Activated naive CD4-positive, alpha-beta T cell treated with anti-CD3 and anti-CD28 coated beads for 36 hours (primary cell): ENCODE results near the gene CAND1. TPM values are rescaled to one million over a fixed set of nuclear protein-coding genes. Genes with fewer than 3 reads are reported as not detected.
"Not testable (repeated sequence)": the region's sequence is repeated elsewhere in the genome, so short reads cannot be mapped to it uniquely, and the experiment has no call there.

Experiments
- CTCF ChIA-PET: fragments of 350-600 bp; sonication (Branson Sonifier 250); formaldehyde crosslinking; loops from one replicate; lab custom pipeline; 2021; ENCODE audit warnings: antibody characterized with exemption; lab: Charles Lee
- DNase-seq: peaks from one replicate; pipeline ENCODE4 v3.0.0-alpha.2; 2020
- H3K27ac Mint-ChIP-seq: one replicate; pipeline ENCODE4 v1.8.0; 2021; ENCODE audit warnings: mild to moderate bottlenecking, mixed read lengths
- H3K27me3 Mint-ChIP-seq: one replicate; pipeline ENCODE4 v1.8.0; 2021; ENCODE audit warnings: low read depth, mixed read lengths
- H3K36me3 Mint-ChIP-seq: one replicate; pipeline ENCODE4 v1.8.0; 2021; ENCODE audit warnings: low read depth, mixed read lengths
- H3K4me1 Mint-ChIP-seq: one replicate; pipeline ENCODE4 v1.8.0; 2021; ENCODE audit warnings: low read depth, mixed read lengths
- H3K4me3 Mint-ChIP-seq: one replicate; pipeline ENCODE4 v1.8.0; 2021; ENCODE audit warnings: mild to moderate bottlenecking, moderate library complexity, mixed read lengths
- H3K9me3 Mint-ChIP-seq: one replicate; pipeline ENCODE4 v1.8.0; 2021; ENCODE audit warnings: mixed read lengths
- intact Hi-C: fragments of 100-400 bp; cut with micrococcal nuclease; formaldehyde crosslinking; loops from one replicate; pipeline ENCODE4 v1.15.1; 2023
- total RNA-seq, 2 experiments: library from RNA; stranded (reverse); gene quantifications; one replicate each; pipeline ENCODE4 v1.2.3, GENCODE V29; 2021

The CAND1 gene
- total RNA-seq, 2 experiments from 2014 or later, result 221 to 224 TPM

DNA sequence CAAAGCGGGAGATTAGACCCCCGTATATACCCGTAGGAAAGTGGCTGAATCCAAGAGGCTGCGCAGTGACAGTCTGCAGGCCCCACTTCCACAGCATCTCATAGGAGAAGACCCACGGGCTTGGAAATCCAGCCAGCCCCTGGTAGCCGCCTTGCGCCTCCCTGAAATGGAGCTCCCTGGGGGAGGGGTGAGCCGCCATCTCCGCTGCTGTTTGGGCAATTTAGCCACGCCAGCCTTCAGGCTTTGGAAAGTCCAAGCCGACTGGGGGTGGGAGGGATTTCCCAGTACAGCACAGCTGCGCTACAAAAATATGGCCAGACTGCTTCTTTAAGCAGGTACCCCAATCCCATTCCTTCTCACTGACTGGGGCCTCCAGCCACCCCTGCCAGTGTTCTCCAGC, 53.4 kb downstream of the CAND1 start:
- DNase-seq, result no peak
- CTCF ChIA-PET, result interaction anchor here (1.3 kb wide), 1 partner anchor 16 kb away, joined by 5 read pairs; no protein-coding TSS in a partner anchor
- Mint-ChIP-seq H3K36me3 (peaks cover 33% of the 10 kb centered on the region), H3K4me1 (peaks cover 14% of the 10 kb centered on the region), H3K27ac (no peak overlapping the region), H3K27me3 (no peaks in the 10 kb centered on the region), H3K4me3 (no peak overlapping the region), H3K9me3 (peaks cover 5% of the 10 kb centered on the region)
- intact Hi-C loops, result no loop called here

DNA sequence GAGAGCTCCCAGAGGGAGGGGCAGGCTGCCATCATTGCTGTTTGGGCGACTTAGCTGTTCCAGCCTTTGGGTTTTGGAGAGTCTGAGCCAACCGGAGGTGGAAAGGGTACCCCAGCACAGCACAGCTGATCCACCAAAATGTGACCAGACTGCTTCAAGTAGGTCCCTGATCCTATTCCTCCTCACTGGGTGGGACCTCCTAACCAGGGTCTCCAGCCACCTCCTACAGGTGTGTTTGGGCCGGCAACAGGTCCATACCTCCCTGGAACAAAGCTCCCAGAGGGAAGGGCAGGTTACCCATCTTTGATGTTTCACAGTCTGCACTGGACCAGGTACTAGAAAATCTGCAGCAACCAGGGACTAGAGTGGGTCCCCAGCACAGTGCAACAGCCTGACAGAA, 53.8 kb downstream of the CAND1 start:
- Mint-ChIP-seq H3K27me3 (no peaks in the 10 kb centered on the region), H3K4me1 (peaks cover 14% of the 10 kb centered on the region), H3K27ac (no peak overlapping the region), H3K36me3 (peaks cover 29% of the 10 kb centered on the region), H3K4me3 (no peak overlapping the region), H3K9me3 (peaks cover 5% of the 10 kb centered on the region)
- intact Hi-C loops, result no loop called here
- CTCF ChIA-PET, result interaction anchor here (1.3 kb wide), 1 partner anchor 16 kb away, joined by 5 read pairs; no protein-coding TSS in a partner anchor
- DNase-seq, result no peak

DNA sequence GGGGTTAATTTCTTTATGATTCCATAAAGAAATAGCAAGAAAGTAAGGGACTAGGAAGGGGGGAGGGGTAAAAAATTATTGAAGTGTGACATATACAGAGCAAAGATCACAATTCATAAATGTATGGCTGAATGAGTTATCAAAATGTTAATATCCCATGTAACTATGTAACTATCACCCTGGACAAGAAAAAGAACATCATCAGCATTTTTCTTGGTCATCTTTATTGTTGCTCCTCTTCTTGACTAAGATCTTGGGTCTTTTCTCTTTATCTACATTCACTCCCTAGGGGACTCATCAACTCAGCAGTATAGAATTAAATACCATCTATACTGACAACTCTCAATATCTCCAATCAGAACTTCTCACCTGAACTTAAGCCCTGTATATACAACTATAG, 57.5 kb downstream of the CAND1 start:
- no peak overlapping the region for H3K27ac Mint-ChIP-seq
- DNase-seq, result no peak
- H3K4me3 Mint-ChIP-seq, result no peak overlapping the region
- no peaks in the 10 kb centered on the region for H3K4me1 Mint-ChIP-seq
- CTCF ChIA-PET, result interaction anchor here (0.6 kb wide), 1 partner anchor 179 kb away, joined by 3 read pairs; no protein-coding TSS in a partner anchor
- H3K36me3 Mint-ChIP-seq, result peaks cover 11% of the 10 kb centered on the region
- intact Hi-C loops, result no loop called here
- H3K9me3 Mint-ChIP-seq, result peaks cover 5% of the 10 kb centered on the region
- no peaks in the 10 kb centered on the region for H3K27me3 Mint-ChIP-seq

DNA sequence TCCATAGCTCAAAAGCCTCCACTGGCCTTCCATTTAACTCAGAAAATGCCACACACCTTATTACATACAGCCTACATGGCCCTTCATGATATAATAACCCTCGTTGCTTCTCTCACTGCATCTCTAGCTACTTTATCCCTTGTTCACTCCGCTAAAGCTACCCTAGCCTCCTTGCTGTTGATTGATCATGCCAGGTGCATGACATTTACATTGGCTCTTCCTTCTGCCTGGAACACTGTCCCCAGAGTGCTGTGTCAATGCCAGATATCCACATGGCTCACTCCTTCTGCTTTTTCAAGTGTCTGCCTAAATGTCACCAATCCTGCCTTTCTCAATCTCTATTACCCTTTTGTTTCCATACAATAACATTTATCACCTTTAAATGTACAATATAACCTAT, 58.3 kb downstream of the CAND1 start:
- no peaks in the 10 kb centered on the region for H3K4me1 Mint-ChIP-seq
- DNase-seq, result no peak
- no peak overlapping the region for H3K4me3 Mint-ChIP-seq
- CTCF ChIA-PET, result no interaction called here
- peaks cover 5% of the 10 kb centered on the region for H3K36me3 Mint-ChIP-seq
- no peaks in the 10 kb centered on the region for H3K27me3 Mint-ChIP-seq
- no peak overlapping the region for H3K27ac Mint-ChIP-seq
- H3K9me3 Mint-ChIP-seq, result peaks cover 5% of the 10 kb centered on the region
- intact Hi-C loops, result no loop called here

DNA sequence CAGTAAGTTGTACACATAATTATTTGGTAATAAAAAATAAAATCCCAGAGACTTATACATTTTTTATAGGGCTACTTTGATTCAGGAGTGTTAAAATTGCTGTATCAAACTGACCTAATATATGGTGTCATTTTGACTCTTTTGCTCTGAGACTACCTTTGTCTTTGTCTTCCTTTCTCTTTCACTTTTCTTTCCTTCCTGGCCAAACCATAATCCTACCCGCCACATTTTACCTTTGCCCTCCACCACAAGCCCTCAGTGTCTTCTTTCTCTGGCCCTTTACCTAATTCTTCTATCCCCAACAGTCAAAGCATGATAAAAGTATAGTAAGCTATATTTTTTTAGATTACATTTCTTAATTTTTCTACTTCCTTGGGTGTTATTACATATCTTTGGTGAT, 62.0 kb downstream of the CAND1 start:
- Mint-ChIP-seq H3K4me1 (no peaks in the 10 kb centered on the region), H3K4me3 (no peak overlapping the region), H3K9me3 (peaks cover 9% of the 10 kb centered on the region), H3K27me3 (no peaks in the 10 kb centered on the region), H3K27ac (no peak overlapping the region), H3K36me3 (peaks cover 6% of the 10 kb centered on the region)
- CTCF ChIA-PET, result interaction anchor here (0.5 to 0.9 kb wide), 4 partner anchors 12 to 114 kb away, joined by 3 to 8 read pairs (median 4); no protein-coding TSS in a partner anchor
- no peak for DNase-seq
- intact Hi-C loops, result no loop called here

DNA sequence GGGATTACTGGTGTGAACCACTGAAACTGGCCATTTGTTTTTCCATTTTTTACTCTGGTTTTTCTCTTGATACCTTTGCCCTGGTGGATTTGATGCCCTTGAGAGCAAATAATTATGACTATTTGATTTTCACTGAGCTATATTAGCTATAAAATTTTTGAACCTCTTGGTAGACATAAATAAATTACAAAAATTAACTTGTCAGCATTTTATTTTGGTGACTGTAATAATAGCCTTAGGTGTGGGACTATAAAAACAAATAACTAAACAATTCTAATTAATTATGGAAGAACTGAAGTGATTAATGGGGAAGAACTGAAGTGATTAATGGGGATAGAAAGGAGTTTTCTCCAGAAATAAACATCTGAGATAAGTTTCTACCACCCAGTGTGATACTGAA, 62.7 kb downstream of the CAND1 start:
- intact Hi-C loops, result no loop called here
- Mint-ChIP-seq H3K36me3 (peaks cover 6% of the 10 kb centered on the region), H3K27ac (no peak overlapping the region), H3K4me1 (no peaks in the 10 kb centered on the region), H3K27me3 (no peaks in the 10 kb centered on the region), H3K9me3 (peaks cover 10% of the 10 kb centered on the region), H3K4me3 (no peak overlapping the region)
- no peak for DNase-seq
- CTCF ChIA-PET, result interaction anchor here (0.7 to 0.9 kb wide), 2 partner anchors 23 to 114 kb away, joined by 3 to 5 read pairs; no protein-coding TSS in a partner anchor

DNA sequence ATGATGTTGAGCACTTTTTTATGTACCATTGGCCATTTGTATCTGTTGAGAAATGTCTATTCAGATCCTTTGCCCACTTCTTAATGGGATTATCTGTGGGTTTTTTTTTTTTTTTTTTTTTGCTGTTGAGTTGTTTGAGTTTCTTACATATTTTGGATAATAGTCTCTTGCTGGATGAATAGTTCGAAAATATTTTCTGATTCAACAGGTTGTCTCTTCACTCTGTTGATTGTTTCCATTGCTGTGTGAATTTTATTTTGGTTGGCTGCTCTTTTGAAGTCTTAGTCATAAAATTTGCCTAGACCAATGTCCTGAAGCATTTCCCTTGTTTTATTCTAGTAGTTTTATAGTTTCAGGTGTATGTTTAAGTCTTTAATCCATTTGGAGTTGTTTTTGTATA, 64.5 kb downstream of the CAND1 start:
- peaks cover 13% of the 10 kb centered on the region for H3K36me3 Mint-ChIP-seq
- H3K9me3 Mint-ChIP-seq, result peaks cover 19% of the 10 kb centered on the region
- no peak overlapping the region for H3K27ac Mint-ChIP-seq
- intact Hi-C loops, result no loop called here
- CTCF ChIA-PET, result no interaction called here
- no peaks in the 10 kb centered on the region for H3K4me1 Mint-ChIP-seq
- H3K27me3 Mint-ChIP-seq, result no peaks in the 10 kb centered on the region
- no peak overlapping the region for H3K4me3 Mint-ChIP-seq
- DNase-seq, result no peak

DNA sequence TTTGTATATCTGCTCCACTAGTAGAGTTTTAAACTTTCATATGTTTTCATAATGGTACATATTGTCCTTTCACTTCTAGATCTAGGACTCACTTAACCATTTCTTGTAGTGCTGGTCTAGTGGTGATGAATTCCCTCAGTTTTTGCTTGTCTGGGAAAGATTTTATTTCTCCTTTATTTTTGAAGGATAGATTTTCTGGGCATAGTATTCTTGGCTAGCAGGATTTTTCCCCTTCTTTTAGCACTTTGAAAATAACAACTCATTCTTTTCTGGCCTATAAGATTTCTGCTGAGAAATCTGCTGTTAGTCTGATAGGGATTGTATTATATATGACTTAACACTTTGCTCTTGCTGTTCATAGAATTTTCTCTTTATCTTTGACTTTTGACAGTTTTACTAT, 69.3 kb downstream of the CAND1 start:
- peaks cover 21% of the 10 kb centered on the region for H3K36me3 Mint-ChIP-seq
- CTCF ChIA-PET, result no interaction called here
- no peaks in the 10 kb centered on the region for H3K4me1 Mint-ChIP-seq
- H3K9me3 Mint-ChIP-seq, result peaks cover 32% of the 10 kb centered on the region
- H3K4me3 Mint-ChIP-seq, result no peak overlapping the region
- H3K27me3 Mint-ChIP-seq, result no peaks in the 10 kb centered on the region
- intact Hi-C loops, result no loop called here
- no peak overlapping the region for H3K27ac Mint-ChIP-seq
- DNase-seq, result no peak

DNA sequence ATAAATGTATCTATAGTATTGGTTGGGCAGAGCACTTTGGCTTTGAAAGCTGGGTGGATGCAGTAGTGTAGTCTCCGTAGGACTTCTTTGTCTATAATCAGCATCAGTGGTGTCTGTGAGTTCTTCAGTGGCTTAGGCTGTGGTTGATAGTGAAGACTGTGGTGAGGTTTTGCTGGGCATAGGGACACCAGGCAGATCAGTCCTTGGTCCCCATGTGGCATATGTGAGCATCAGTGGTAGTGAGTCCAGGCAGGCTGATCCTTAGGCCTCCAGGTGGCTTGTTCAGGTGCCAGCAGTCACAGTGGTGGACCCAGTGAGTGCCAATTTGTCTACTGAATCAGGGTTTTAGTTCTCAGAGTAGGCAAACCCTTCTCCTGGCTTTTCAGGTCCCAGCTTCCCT, 70.4 kb downstream of the CAND1 start:
- H3K4me3 Mint-ChIP-seq, result no peak overlapping the region
- peaks cover 28% of the 10 kb centered on the region for H3K9me3 Mint-ChIP-seq
- DNase-seq, result no peak
- CTCF ChIA-PET, result no interaction called here
- no peaks in the 10 kb centered on the region for H3K27me3 Mint-ChIP-seq
- no peak overlapping the region for H3K27ac Mint-ChIP-seq
- H3K4me1 Mint-ChIP-seq, result no peaks in the 10 kb centered on the region
- intact Hi-C loops, result no loop called here
- peaks cover 21% of the 10 kb centered on the region for H3K36me3 Mint-ChIP-seq

DNA sequence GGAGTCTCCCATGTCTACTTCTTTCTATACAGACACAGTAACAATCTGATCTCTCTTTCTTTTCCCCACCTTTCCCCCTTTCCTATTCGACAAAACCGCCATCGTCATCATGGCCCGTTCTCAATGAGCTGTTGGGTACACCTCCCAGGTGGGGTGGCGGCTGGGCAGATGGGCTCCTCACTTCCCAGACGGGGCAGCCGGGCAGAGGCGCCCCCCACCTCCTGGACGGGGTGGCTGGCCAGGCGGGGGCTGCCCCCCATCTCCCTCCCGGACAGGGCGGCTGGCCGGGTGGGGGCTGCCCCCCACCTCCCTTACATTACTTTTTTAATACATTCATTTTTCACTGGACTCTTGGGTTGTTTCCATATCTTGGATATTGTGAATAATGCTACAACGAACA, 71.9 kb downstream of the CAND1 start:
- H3K4me1 Mint-ChIP-seq, intact Hi-C loops, H3K27me3 Mint-ChIP-seq: not testable (repeated sequence)

DNA sequence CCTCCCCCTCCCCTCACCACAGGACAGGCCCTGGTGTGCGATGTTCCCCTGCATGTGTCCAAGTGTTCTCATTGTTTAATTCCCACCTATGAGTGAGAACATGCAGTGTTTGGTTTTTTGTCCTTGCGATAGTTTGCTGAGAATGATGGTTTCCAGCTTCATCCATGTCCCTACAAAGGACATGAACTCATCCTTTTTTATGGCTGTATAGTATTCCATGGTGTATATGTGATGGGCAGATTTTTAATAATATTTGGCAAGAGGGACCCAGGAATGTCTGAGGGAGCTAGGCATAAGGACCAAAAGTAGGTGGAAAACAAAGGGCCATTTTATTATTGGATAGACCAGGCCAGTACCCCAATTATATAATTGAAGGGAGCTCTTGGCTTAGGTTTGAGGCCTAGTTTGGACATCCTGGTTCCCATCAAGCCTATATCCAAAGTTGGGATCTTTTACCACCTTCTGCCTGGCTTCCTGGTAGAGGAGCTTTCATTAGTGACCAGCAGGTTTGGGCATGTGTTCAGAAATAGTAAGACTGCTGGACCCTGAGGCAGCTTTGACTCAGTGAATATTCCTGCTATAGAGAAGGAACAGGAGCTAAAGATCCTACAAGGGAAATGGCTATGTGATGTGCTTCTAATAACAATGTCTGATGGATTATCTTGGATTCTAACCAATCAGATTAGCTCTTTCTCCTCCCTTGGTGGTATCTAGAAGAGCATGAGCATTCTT, 76.0 kb downstream of the CAND1 start:
- intact Hi-C loops, result no loop called here
- no peak for DNase-seq
- no peaks in the 10 kb centered on the region for H3K27me3 Mint-ChIP-seq
- no peak overlapping the region for H3K4me3 Mint-ChIP-seq
- H3K36me3 Mint-ChIP-seq, result peaks cover 7% of the 10 kb centered on the region
- no peak overlapping the region for H3K27ac Mint-ChIP-seq
- H3K9me3 Mint-ChIP-seq, result peaks cover 12% of the 10 kb centered on the region
- CTCF ChIA-PET, result interaction anchor here (0.8 to 1.7 kb wide), 3 partner anchors 11 to 597 kb away, joined by 3 to 4 read pairs (median 3); no protein-coding TSS in a partner anchor
- no peaks in the 10 kb centered on the region for H3K4me1 Mint-ChIP-seq

More for the DNA sequence above, 71.9 kb downstream of the CAND1 start:
- H3K4me3 Mint-ChIP-seq, DNase-seq, H3K27ac Mint-ChIP-seq, CTCF ChIA-PET: not testable (repeated sequence)
- peaks cover 27% of the 10 kb centered on the region for H3K9me3 Mint-ChIP-seq
- H3K36me3 Mint-ChIP-seq, result peaks cover 19% of the 10 kb centered on the region

DNA sequence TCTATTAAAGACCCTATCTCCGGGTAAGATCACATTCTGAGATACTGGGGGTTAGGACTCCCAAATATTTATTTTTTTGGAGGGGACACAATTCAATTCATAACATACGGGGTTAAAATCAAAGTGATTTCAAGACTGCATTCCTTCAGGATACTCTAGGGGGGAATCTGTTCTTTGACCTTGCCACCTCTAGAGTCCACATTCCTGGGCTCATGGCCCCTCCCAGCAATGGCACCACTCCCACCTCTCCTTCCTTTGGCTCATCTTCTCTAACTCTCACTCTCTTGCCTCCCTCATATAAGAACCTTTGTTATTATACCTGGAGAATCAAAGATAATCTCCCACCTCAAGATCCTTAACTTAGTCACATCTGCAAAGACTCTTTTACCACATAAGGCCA, 79.5 kb downstream of the CAND1 start:
- Mint-ChIP-seq H3K27ac (no peak overlapping the region), H3K4me3 (no peak overlapping the region), H3K36me3 (peaks cover 7% of the 10 kb centered on the region), H3K4me1 (peaks cover 8% of the 10 kb centered on the region), H3K27me3 (no peaks in the 10 kb centered on the region), H3K9me3 (peaks cover 10% of the 10 kb centered on the region)
- CTCF ChIA-PET, result no interaction called here
- no peak for DNase-seq
- intact Hi-C loops, result no loop called here

DNA sequence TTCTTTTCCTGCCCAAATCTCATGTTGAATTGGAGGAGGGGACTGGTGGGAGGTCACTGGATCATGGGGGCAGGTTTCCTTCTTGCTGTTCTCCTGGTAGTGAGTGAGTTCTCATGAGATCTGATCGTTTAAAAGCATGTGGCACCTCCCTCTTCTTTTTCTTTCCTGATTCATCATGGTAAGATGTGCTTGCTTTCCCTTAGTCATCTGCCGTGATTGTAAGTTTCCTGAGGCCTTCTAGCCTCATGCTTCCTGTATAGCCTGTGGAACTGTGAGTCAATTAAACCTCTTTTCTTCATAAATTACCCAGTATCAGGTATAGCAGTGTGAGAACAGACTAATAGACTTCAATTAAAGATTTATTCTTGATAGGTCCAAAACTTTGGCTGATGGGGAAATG, 83.5 kb downstream of the CAND1 start:
- Mint-ChIP-seq H3K4me3 (no peak overlapping the region), H3K36me3 (peaks cover 4% of the 10 kb centered on the region), H3K9me3 (peaks cover 1% of the 10 kb centered on the region), H3K4me1 (peaks cover 25% of the 10 kb centered on the region), H3K27ac (no peak overlapping the region), H3K27me3 (no peaks in the 10 kb centered on the region)
- intact Hi-C loops, result loop anchor here (10.0 kb wide), 1 partner anchor 802 kb away; the partner anchor contains the start of gene IFNG
- CTCF ChIA-PET, result interaction anchor here (1.2 kb wide), 1 partner anchor 192 kb away, joined by 3 read pairs; no protein-coding TSS in a partner anchor
- DNase-seq, result no peak
